Activated naive CD4-positive, alpha-beta T cell (primary cell): ENCODE results near the gene ENOX1.

Experiments
- DNase-seq, 4 experiments: peaks; one replicate each; lab custom pipeline; 2025; lab: John Stamatoyannopoulos, UW

The ENOX1 gene

DNA sequence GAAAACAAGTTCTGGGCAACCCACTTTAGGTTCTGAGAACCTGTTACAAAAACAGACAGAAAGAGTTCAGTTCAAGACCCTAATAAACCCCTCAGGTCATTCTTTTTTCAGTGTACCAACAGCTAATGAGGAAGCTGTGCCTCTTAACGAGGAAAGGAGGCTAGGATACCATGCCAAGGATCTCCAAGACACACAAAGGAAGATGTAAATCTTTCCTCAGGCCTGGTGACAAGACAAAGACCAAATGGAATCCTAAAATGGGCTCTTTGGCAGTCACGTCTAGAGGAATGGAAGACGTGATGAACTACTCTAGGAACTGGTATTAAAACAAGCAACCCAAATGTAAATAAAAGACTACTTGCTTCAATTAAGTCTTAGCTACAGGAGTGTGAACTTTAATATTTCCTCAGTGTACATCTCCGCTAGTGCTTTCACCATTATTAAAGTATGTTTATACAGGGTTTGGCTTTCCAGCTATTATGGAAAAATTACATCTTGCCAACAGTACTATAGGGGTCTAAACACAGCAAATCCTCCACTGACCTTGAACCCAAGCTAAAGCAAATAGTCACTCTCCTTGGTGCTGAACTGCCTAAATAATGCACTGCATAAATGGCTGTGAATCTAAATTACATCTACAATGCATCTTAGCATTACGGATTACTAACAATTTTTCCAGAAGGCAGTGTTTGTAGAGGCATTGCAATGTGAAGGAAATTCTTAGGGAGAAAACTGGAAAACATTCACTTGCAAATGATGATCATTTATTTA lies 42.3 kb downstream of the ENOX1 start:
- DNase-seq = no peak

DNA sequence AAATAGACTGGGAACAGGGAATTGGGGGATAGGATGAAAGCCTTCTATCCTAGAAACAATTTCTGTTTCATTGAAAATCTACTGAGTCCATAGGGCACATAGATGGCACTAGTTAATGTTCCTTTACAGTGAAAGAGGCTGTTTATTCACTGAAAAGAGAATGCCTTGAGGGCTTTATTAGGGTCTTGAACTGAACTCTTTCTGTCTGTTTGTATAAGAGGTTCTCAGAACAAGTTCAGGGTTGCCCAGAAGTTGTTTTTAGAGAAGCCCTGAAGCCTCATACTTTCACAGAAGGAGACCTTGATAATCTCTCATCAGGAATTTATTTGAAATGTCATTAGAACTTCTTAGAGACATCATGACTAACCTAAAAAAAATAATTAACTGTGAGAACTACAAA lies 43.9 kb downstream of the ENOX1 start:
- DNase-seq = no peak

DNA sequence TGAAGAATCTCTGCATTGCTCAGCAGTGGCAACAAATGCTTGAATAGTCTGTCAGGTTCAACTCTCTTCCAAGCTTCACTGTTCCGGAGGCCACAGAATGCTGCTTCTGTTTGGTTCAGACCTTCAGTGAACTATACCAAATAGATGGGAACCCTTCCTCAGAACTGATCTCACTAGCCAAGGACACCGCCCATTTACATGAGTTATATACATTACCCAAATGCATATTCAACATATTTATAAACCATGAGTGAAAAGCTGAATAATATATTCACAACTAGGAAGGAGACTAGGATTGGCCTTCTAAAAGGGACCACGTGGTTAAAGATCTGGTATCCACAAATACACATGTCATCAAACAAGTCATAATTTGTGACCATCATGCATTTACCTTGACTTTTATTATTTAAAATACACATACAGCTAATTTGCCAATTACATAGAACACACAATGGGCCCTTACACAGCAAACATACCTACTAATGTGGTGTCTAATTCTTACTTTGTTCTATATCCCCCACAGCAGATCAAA lies 49.3 kb downstream of the ENOX1 start:
- DNase-seq = no peak

DNA sequence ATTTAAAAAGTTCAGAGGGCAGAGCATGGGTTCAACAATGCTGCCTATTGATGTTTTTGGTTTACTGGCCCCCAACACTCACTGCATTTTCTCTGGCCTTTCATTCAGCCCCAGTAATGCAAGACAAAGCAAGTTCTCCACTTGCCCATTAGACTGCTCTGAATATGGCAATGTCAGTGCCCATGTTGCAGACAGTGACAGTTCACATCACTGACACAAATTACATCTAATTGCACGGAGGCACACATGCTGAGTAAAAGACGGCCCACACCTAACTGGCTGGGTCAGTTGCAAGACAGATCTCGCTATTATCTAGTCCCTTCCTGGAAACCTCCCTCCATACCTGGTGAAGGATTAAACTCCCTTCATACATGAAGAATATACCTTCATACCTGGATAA lies 54.0 kb downstream of the ENOX1 start:
- no peak for DNase-seq

DNA sequence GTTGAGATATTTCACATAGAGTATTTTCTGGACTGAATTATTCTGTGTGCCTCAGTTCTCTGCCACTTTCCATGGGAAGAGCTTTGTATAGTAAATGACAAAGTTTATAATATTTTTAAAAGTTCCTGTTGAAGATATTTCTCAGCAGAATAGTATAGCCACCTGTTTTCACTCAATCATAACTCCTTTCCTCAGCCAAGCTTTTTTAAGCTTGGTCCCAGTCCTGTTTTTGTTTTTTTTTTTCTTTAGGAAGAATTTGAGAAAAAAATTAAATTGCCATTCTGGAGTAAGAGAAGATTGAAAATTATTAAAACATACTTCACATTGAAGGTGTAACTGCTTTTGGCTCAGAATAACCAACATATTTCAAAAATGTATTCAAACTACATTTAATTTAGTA lies 55.5 kb downstream of the ENOX1 start:
- DNase-seq = no peak

DNA sequence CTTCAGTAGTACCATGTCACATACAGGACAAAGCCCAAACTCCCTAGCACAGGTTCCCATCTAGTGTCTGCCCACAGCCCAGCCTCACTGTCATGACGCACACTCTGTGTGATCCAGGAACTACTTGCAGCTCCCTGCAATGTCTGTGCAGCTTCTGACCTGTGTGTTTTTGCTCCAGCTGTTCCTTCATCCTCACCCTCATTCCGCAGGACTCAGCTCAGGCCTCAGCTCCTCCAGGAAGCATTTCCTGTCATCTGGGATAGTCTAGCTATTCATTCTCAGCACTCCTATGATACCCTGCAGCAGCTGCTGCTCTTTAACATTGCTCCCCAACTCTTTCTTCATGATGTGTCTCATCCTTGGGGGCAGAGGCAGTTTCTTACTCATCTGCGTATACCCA lies 56.1 kb downstream of the ENOX1 start:
- DNase-seq = no peak

DNA sequence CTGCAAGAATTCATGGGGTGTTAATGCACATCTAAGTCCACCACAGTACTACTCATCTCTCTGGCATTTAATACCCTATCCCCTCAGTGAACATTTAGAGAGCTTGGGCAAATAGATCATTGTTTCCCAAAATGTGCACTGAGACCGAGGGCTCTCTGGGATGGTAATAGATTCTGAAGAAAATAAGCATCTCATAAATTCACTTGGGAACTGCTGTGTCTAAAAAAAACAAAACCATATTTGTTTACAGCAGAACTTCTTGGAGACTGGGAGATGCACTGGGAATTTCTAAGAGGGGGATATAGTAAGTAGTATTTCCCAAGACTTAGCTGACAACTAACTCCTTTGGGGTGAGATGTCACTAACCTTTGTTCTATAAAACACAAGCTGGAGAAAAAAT lies 58.4 kb downstream of the ENOX1 start:
- no peak for DNase-seq

DNA sequence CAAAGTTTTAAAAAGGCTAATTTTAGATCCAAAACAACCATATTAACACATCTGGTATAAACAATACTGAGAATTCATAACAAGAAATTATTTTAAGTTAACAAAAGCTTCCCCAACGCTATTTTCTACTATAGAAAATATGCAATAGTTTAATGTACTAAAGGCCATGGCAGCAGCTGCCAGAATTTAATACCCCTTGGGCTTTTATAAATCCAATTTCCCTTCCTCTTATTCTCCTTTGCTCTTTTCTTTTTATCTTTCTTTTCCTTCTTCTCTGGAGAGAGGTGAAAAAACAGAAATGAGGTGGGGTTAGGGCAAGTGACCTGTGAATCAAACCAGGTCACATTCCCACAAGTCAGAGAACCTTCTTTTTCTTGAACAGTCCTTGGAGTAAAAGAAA lies 58.9 kb downstream of the ENOX1 start:
- DNase-seq = no peak

DNA sequence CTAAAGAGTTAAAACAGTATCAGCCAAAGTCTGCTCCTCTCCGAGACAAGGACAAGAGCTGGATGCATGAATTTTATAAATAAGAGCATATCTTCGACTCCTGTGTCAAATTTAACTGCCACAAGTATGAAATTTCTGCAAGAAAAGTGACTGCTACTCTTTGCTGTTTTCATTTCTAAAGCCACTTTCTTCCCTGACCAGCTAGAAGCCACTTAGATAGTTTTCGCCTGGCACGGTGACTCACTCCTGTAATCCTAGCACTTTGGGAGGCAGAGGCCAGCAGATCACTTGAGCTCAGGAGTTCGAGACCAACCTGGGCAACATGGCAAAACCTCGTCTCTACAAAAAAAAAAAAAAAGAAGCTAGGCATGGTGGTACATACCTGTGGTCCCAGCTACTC lies 61.3 kb downstream of the ENOX1 start:
- no peak for DNase-seq

DNA sequence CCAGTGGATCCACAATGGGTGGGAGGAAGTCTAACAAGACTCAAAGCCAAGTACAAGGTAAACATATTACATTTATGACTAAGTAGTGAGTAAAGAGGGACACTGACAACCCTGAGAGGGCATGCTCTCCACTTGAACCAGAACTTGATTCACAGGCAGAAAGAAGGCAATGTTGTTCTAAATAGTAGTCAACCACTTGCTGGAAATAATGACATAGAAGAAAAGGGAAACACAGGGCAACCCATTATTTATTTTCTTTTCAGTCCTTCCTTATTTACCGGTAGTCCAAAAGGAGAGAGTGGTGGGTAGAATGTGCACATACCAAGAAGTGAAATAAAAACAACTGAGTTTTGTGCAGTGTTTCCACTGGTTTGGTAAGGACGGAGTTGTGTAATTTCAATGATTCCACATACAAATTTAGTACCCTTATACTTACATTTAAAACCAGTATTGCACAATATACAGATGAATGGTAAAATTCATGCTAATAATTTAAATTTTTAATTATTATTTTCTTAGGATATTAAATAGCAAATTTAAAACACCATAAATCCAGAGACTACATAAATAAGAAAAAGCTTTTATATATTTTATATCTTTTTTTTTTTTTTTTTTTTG lies 65.9 kb downstream of the ENOX1 start:
- no peak for DNase-seq

DNA sequence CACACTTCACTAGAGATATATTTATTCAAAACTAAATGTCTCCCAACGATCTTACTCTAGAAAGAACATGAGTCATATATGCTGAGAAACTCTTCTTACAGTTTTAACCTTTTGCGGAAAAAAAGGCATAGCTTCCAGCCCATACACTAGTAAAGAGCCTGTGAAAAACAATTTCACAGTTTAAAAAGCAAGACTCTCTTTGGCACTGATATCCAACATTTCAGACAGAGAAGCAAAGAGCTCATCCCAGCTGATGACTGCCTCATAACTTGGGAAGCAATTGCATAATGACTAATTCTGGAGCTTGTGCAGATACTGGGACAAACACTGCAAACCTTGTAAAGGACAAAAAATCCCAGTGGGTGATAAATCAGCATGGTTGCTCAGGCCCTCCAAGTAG lies 88.0 kb downstream of the ENOX1 start:
- DNase-seq = no peak

DNA sequence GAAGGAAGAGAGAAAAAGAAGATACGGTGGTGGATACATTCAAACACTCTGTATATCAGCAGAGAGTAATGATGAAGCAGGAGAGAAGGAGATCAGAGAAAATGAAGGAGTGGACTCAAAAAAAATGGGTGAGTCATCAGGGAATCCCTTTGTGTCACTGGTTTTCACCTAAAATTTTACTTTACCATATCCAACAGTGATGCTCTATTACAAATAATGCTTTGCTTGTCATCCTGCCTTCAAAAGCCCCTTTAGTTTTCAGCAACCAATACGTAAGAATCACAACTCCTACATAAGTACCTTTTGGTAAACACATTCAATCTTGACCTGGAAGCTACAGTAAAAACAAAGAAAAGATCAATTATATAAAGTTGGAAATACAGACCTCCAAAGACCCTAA lies 88.8 kb downstream of the ENOX1 start:
- no peak for DNase-seq

DNA sequence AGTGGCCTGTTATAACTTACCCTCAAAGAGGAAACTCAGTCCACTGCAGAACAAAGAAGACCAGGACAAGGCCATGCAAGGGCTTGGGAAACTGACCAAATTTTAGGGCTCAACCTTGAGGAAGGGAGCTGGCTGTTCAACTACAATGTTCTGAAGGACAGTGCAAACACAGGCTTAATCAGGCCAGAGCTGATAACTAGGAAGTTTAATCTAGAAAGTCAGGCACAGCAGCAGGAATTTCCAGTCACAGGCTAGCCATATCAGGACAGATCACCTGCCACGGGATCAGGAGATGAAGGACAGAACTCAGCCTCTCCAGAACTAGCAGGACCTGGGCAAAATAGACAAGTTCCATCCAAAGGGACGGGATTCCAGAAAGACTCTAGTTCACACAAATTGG lies 89.4 kb downstream of the ENOX1 start:
- no peak for DNase-seq

DNA sequence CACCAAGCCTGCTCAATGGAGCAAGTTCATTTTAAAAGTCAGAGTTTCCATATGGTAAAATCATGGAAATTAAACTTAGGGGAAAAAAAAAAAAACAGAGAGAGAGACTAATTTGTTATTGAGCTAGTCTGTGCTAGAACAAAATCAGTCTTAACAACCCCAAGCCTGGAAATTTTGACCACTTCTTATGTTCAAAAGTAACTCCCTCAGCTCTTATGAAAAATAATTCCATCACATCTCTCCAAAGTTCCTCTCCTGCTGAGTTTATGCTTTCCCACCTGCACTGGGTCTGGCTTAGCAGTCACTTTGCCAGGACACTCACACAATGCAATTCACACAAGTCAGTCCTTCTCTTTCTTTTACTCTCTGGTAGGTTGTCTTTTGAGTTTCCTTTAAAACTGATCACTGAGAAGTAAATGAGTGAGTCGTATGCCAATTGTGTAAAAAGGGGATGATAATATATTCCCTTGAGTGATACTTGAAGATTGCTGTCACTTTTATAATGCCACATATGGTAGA lies 92.6 kb downstream of the ENOX1 start:
- DNase-seq = no peak

DNA sequence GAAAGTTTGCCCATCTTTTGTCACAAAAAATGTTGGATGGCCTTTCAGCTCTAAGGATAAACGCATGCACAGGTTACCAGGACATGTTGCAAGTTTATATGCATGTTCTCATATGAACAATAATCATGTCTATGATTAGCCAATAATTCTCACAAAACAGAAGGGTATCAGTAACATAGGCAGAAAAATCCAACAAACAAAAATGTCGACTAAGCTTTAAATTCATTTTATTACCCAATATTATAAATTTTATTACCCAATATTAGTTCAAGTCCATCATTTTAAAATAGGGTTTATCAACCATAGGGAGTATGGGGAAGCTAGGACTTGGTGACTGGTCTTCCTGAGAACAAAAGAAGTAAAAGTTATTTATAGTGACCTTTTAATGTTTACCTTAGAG lies 93.1 kb downstream of the ENOX1 start:
- no peak for DNase-seq

DNA sequence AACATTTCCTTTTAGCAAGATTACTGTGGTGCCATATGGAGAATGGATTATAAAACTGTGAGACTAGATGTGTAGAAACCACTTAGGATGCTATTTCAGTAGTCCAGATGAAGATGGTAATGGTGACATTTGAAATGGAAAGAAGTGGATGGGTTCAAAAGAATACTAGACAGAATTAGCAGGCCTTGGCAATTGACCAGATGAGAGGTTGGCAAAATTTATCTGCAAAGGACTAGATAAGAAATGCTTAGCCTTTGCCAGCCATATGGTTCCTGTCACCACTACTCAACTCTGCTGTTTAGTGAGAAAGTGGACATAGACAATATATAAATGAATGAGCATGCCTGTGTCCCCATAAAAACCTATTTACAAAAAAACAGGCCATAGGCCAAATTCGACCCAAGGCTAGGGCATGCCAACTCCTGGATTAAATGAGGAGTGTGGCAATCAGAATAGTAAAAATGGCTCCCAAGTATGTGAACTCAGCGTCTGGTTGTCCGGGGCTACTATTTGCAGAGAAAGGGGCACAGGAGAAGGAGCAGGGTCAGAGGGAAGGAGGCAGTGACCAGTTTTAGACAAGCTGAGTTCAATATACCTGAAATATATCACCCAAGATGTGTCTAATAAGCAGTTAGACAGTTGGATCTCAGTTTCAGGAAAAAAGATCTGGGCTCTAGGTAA lies 98.4 kb downstream of the ENOX1 start:
- no peak for DNase-seq

DNA sequence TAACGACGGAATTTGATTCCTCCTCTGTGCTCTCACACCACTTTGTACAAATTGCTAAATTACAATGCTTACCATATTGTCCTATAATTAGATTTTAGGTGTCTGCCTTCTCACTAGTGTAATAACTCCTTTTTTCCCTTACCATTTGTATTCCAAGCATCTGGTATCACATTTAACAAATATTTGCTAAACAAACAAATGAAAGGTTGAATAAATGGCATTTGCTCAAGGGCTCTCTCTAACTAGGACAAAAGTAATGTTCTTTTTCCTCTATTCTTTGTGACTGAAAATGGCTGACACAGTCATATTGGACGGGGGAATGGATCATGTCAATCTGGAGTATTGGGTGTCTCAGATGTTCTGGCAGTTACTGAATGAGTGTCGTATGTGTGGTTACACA lies 99.7 kb downstream of the ENOX1 start:
- DNase-seq = no peak

DNA sequence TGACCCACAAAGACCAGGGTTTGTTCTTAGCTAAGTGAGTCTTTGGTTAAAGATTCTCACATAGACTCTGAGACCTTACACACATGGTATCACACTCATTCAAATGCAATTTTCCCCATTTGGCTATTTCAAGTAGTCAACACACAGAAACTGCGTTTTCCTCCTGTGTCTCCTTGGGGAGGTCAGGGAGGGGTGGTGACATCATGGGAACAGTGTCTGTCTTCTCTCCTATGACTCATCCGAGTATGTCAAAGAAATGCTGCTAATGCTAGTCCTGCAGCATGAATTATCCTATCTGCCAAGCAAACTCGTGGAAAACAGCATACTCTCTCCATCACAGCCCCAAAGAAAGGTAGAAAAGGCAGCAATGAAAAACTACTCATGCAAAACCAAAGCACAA lies 100.2 kb downstream of the ENOX1 start:
- no peak for DNase-seq

DNA sequence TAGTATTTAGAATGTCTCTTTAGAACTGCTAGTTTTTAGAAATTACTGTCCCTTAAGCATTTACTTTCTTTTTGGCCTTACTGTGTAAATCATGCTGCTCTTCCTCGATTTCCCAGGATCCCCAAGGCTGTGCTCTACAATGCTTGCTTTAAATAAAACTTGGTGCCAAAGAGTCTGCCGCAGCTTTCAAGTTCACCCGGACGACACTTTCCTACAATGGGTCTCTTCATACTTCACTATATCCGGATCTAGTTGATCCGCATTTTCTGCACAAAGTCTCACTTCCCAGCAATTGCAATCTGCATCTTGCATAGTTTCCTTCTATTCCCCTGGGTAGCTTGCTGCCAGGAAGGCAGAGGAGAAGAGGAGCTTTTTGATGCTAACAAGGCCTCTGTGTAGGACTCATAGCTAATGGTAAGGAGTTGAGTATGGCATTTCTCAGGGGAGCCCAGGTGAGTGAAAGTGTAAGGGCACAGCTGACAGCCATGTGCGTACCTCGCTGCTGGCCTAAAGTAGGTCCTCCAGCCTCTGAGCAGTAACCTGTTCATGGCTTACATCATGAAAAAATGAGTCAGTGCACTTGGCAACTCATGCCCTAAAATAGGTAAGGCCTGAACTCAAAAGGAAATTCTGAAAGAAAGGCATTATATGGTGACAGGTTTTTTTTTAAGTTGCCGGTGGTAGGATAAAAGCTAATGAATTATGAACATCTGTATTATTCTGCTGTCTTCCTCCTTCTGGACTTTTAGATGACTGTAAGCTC lies 101.6 kb downstream of the ENOX1 start:
- DNase-seq = no peak

DNA sequence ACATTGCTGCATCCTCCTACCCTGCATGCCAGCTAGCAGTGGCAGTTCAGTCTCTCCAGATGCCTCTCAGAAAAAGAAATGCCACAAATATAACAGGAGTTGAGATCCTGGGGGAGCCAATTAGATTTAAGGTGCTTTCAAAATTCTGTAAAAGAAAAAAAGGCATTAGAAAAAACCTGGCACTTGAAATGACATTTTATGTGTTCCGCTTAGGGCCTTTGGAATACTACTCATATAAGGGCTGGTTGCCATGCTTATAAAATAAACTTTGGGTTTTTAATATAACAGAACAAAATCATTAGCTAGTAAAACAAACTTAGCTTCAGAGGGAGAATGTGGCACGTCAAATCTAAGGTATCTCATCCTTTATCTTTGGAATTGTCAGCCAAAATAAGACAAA lies 104.1 kb downstream of the ENOX1 start:
- no peak for DNase-seq

DNA sequence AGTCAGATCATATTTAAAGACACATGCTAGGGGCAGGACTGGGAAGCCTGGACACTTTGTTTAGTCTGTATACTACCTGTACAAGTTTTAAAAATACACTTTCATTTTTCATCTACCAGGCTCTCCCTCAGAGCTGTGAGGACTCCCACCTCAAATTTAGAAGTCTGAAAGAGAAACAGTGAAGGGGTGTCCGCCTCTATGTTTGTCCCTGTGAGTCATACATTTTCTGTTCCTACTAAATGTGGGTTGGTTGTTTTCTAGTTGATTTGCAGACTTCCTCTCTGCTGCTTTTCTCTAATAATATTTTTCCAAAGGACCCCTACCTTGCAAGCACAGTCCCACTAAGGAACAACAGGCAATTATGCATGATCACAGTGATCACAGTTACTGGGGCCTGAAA lies 110.5 kb downstream of the ENOX1 start:
- DNase-seq = no peak

DNA sequence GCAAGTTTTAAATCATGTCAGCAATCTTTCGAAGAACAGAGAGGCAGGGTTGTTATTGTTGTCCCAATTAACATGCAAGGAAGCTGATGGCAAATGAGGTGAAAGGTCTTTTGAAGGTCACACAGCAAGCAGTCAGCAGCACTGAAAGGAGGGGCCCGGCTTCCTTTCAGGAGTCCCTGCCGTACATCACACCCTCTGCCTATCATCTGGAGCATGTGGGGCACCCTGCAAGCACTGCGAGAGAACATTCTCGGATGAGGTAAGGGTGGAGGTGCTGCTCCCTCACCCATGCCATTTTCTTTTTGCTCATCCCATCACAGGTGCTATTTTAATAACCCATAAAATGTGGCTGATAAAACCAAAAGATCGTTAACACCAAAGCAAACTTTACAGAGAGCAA lies 111.2 kb downstream of the ENOX1 start:
- no peak for DNase-seq
